GM18861 (cell line): ENCODE data around the gene ZNHIT3.
"Not testable (repeated sequence)": the region's sequence is repeated elsewhere in the genome, so short reads cannot be mapped to it uniquely, and the experiment has no call there.

Experiments used
- ATAC-seq: cut with Tn5 transposase; IDR thresholded peaks from one replicate; pipeline ENCODE4 v1.9.1; 2021; ENCODE audit not compliant: unreplicated experiment

The ZNHIT3 gene

GRCh38 chr17:36486204-36487194, at the start of gene ZNHIT3:
TSS of gene ZNHIT3 (plus strand) at chr17:36486681. CDS start at chr17:36486700, 19 bp downstream.
- ATAC-seq, result peak; percentile 88

- ATAC-seq, result not testable (repeated sequence)
These were observed 44.7 kb upstream of the ZNHIT3 start for GRCh38 chr17:36441792-36442191.

- no peak for ATAC-seq
These were observed 42.7 kb upstream of the ZNHIT3 start for GRCh38 chr17:36443777-36444176.

- not testable (repeated sequence) for ATAC-seq
These were observed 36.5 kb upstream of the ZNHIT3 start for GRCh38 chr17:36449997-36450396.

- not testable (repeated sequence) for ATAC-seq
These were observed 33.6 kb upstream of the ZNHIT3 start for GRCh38 chr17:36452888-36453287.

- not testable (repeated sequence) for ATAC-seq
These were observed 28.8 kb upstream of the ZNHIT3 start for GRCh38 chr17:36457701-36458100.

- no peak for ATAC-seq
These were observed 27.4 kb upstream of the ZNHIT3 start for GRCh38 chr17:36459045-36459444.

- no peak for ATAC-seq
These were observed 26.9 kb upstream of the ZNHIT3 start for GRCh38 chr17:36459601-36460000.

GRCh38 chr17:36460265-36460937, 26.1 kb upstream of the ZNHIT3 start:
- no peak for ATAC-seq

GRCh38 chr17:36461330-36462110, 25.0 kb upstream of the ZNHIT3 start:
- no peak for ATAC-seq

- ATAC-seq, result no peak
These were observed 22.3 kb upstream of the ZNHIT3 start for GRCh38 chr17:36463916-36464764.

GRCh38 chr17:36464765-36465088, 21.8 kb upstream of the ZNHIT3 start:
- no peak for ATAC-seq

GRCh38 chr17:36468903-36469635, 17.4 kb upstream of the ZNHIT3 start:
- no peak for ATAC-seq

- ATAC-seq, result no peak
These were observed 16.7 kb upstream of the ZNHIT3 start for GRCh38 chr17:36469733-36470132.

GRCh38 chr17:36470499-36470898, 16.0 kb upstream of the ZNHIT3 start:
- no peak for ATAC-seq

GRCh38 chr17:36474571-36474970, 11.9 kb upstream of the ZNHIT3 start:
- no peak for ATAC-seq

GRCh38 chr17:36475346-36475970, 11.0 kb upstream of the ZNHIT3 start:
- ATAC-seq, result no peak

- ATAC-seq, result no peak
These were observed 4.7 kb upstream of the ZNHIT3 start for GRCh38 chr17:36481829-36482228.
